HEK293 (cell line): Measurements from ENCODE around the gene DHRS4.

Experiments
- CTCF ChIA-PET: fragments of 350-600 bp; formaldehyde crosslinking; extraction: SDS; loops from one replicate; lab custom pipeline; 2021; ENCODE audit warnings: antibody characterized with exemption; lab: Yijun Ruan, JAX
- POLR2A ChIA-PET: fragments of 300-600 bp; formaldehyde crosslinking; extraction: SDS; loops from one replicate; lab custom pipeline; 2020; ENCODE audit warnings: antibody characterized with exemption, inconsistent platforms; lab: Yijun Ruan, JAX
- H3K27ac ChIP-seq: fragments of 200-500 bp; sonication (Bioruptor generic); 2 replicates; pipeline ENCODE4 v1.5.1; 2014; ENCODE audit warnings: low read depth, low read length, control low read depth, inconsistent platforms; ENCODE audit errors: extremely low read depth
- H3K36me3 ChIP-seq, 2 experiments: fragments of 200-500 bp in 1 of 2; sonication (Bioruptor generic) in 1 of 2; 1 replicate in 1 of 2; 2 replicates in 1 of 2; pipeline ENCODE4 v1.5.1; 2014 to 2017; ENCODE audit warnings: inconsistent platforms in 2 of 2, low read length in 2 of 2; ENCODE audit not compliant: control insufficient read depth in 2 of 2, insufficient read depth in 1 of 2
- H3K4me1 ChIP-seq: fragments of 200-500 bp; sonication (Bioruptor generic); 2 replicates; pipeline ENCODE4 v1.5.1; 2014; ENCODE audit warnings: mild to moderate bottlenecking, low read length, inconsistent platforms; ENCODE audit not compliant: control insufficient read depth, insufficient read depth
- H3K4me3 ChIP-seq: 2 replicates; pipeline ENCODE4 v1.5.1; 2011; ENCODE audit warnings: low read depth, mild to moderate bottlenecking, control low read depth, low read length, moderate library complexity
- H3K9me3 ChIP-seq: fragments of 200-500 bp; sonication (Bioruptor generic); 2 replicates; pipeline ENCODE4 v1.5.1; 2014; ENCODE audit warnings: low read depth, low read length, inconsistent platforms; ENCODE audit not compliant: control insufficient read depth, insufficient read depth
- MYNN ChIP-seq: fragments of 450-650 bp; formaldehyde crosslinking; IDR thresholded peaks from 2 replicates; pipeline ENCODE4 v1.5.1; 2016; ENCODE audit warnings: missing biosample characterization, missing genetic modification characterization, borderline replicate concordance
- ZBTB7A ChIP-seq: fragments of 450-650 bp; formaldehyde crosslinking; IDR thresholded peaks from 2 replicates; pipeline ENCODE4 v1.5.1; 2016; ENCODE audit warnings: low read depth, missing biosample characterization, missing genetic modification characterization
- ZNF169 ChIP-seq: fragments of 450-650 bp; formaldehyde crosslinking; IDR thresholded peaks from 2 replicates; pipeline ENCODE4 v1.5.1; 2016; ENCODE audit warnings: missing biosample characterization, missing genetic modification characterization
- ZNF175 ChIP-seq: fragments of 450-650 bp; formaldehyde crosslinking; IDR thresholded peaks from 2 replicates; pipeline ENCODE4 v1.5.1; 2016; ENCODE audit warnings: missing biosample characterization, missing genetic modification characterization
- ZNF211 ChIP-seq: fragments of 450-650 bp; formaldehyde crosslinking; IDR thresholded peaks from 2 replicates; pipeline ENCODE4 v1.5.1; 2016; ENCODE audit warnings: low read depth, missing biosample characterization, missing genetic modification characterization
- ZNF596 ChIP-seq: fragments of 450-650 bp; IDR thresholded peaks from 2 replicates; pipeline ENCODE4 v1.5.0; 2018; ENCODE audit warnings: missing biosample characterization, mild to moderate bottlenecking, missing genetic modification characterization, moderate library complexity
- ZNF629 ChIP-seq: fragments of 450-650 bp; formaldehyde crosslinking; IDR thresholded peaks from 2 replicates; pipeline ENCODE4 v1.5.1; 2017; ENCODE audit warnings: missing biosample characterization, missing genetic modification characterization
- ZNF660 ChIP-seq: fragments of 450-650 bp; IDR thresholded peaks from 2 replicates; pipeline ENCODE4 v1.5.1; 2018; ENCODE audit warnings: missing biosample characterization, mild to moderate bottlenecking, missing genetic modification characterization
- TF ChIP-seq, protein P1 (sequence below): fragments of 450-650 bp; formaldehyde crosslinking; IDR thresholded peaks from 2 replicates; pipeline ENCODE4 v1.5.1; 2017; ENCODE audit warnings: missing biosample characterization, missing genetic modification characterization
- TF ChIP-seq, protein P2 (sequence below): fragments of 450-650 bp; formaldehyde crosslinking; IDR thresholded peaks from 2 replicates; pipeline ENCODE4 v1.5.1; 2016; ENCODE audit warnings: missing biosample characterization, missing genetic modification characterization
- TF ChIP-seq, protein P3 (sequence below): fragments of 450-650 bp; formaldehyde crosslinking; IDR thresholded peaks from 2 replicates; pipeline ENCODE4 v1.5.1; 2016; ENCODE audit warnings: missing biosample characterization, missing genetic modification characterization
- TF ChIP-seq, protein P4 (sequence below): fragments of 450-650 bp; formaldehyde crosslinking; IDR thresholded peaks from 2 replicates; pipeline ENCODE4 v1.5.1; 2017; ENCODE audit warnings: missing biosample characterization, missing genetic modification characterization
- TF ChIP-seq, protein P5 (sequence below): fragments of 450-650 bp; formaldehyde crosslinking; conservative IDR thresholded peaks from 2 replicates; pipeline ENCODE4 v1.5.1; 2016; ENCODE audit warnings: low read depth, missing biosample characterization, missing genetic modification characterization
- TF ChIP-seq, protein P6 (sequence below): fragments of 450-650 bp; formaldehyde crosslinking; IDR thresholded peaks from 2 replicates; pipeline ENCODE4 v1.5.1; 2016; ENCODE audit warnings: missing biosample characterization, missing genetic modification characterization

Gene DHRS4

DNA sequence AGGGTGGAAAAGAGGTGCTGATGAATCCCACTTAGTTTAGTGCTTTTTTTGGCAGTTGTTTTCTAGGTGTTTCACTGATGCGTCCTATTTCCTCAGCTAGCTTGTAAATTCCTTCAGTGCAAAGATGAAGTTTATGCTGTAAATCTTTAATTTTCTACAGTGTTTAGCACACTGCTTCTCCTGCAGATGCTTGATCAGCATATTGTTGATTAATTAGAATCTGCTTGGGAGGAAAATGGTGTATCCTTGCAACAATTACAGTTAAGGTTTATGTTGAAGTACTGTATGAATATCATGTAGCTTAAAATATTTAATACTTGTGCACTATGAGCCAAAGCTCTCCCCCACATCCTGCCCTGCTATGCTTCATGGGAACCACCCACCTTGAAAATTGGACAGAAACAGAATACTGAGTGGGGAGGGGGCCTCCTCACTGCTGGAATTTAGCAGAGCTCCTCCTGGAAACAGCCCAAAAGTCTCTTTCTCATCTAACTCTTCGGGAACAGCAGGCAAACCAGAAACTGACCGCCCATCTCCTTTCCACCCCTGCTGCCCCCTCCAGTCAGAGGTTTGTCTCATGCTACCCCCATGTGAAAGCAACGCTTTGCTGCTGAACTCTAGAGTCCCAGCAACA, 20.3 kb upstream of the DHRS4 start:
- TF ChIP-seq, protein P1, sequence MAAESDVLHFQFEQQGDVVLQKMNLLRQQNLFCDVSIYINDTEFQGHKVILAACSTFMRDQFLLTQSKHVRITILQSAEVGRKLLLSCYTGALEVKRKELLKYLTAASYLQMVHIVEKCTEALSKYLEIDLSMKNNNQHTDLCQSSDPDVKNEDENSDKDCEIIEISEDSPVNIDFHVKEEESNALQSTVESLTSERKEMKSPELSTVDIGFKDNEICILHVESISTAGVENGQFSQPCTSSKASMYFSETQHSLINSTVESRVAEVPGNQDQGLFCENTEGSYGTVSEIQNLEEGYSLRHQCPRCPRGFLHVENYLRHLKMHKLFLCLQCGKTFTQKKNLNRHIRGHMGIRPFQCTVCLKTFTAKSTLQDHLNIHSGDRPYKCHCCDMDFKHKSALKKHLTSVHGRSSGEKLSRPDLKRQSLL (tag by site-specific recombination) = no peak
- TF ChIP-seq ZNF211 (tag by site-specific recombination) = no peak
- TF ChIP-seq, protein P2, sequence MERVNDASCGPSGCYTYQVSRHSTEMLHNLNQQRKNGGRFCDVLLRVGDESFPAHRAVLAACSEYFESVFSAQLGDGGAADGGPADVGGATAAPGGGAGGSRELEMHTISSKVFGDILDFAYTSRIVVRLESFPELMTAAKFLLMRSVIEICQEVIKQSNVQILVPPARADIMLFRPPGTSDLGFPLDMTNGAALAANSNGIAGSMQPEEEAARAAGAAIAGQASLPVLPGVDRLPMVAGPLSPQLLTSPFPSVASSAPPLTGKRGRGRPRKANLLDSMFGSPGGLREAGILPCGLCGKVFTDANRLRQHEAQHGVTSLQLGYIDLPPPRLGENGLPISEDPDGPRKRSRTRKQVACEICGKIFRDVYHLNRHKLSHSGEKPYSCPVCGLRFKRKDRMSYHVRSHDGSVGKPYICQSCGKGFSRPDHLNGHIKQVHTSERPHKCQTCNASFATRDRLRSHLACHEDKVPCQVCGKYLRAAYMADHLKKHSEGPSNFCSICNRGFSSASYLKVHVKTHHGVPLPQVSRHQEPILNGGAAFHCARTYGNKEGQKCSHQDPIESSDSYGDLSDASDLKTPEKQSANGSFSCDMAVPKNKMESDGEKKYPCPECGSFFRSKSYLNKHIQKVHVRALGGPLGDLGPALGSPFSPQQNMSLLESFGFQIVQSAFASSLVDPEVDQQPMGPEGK (tag by site-specific recombination) = no peak
- no peak for TF ChIP-seq ZNF169 (tag by site-specific recombination)
- no peak for TF ChIP-seq ZNF175 (tag by site-specific recombination)
- TF ChIP-seq, all 188 proteins: peak for 0
- H3K27ac ChIP-seq = no peak overlapping the region
- ChIA-PET CTCF (interaction anchor here (0.6 to 1.8 kb wide), 8 partner anchors 23 to 302 kb away, joined by 3 to 7 read pairs (median 4); no protein-coding TSS in a partner anchor), POLR2A (no interaction called here)
- no peaks in the 10 kb centered on the region for H3K9me3 ChIP-seq
- no peaks in the 10 kb centered on the region for H3K4me1 ChIP-seq
- no peaks in the 10 kb centered on the region for H3K36me3 ChIP-seq
- no peak overlapping the region for H3K4me3 ChIP-seq

DNA sequence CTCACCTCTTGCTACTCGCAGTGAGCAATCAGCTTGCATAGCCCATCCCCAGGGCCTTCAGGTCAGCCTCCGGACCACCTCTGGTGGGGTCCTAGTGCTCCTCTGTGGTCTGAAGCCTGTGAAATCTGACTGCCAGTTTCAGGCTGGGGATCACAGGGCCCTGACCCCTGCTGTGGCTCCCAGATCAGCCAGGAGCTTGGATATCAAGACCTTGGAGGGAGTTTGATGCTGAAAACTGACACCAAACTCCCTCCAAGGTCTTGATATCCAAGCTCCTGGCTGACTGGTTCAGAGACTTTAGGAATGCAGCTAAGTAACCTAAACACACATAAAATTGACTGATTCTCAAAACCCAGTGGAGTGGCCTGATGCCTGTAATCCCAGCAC, 19.8 kb upstream of the DHRS4 start:
- TF ChIP-seq ZNF660 (no peak), MYNN (no peak), ZNF596 (tag by site-specific recombination) (no peak), ZBTB7A (tag by site-specific recombination) (no peak), ZNF629 (tag by site-specific recombination) (no peak)
- TF ChIP-seq, protein P3, sequence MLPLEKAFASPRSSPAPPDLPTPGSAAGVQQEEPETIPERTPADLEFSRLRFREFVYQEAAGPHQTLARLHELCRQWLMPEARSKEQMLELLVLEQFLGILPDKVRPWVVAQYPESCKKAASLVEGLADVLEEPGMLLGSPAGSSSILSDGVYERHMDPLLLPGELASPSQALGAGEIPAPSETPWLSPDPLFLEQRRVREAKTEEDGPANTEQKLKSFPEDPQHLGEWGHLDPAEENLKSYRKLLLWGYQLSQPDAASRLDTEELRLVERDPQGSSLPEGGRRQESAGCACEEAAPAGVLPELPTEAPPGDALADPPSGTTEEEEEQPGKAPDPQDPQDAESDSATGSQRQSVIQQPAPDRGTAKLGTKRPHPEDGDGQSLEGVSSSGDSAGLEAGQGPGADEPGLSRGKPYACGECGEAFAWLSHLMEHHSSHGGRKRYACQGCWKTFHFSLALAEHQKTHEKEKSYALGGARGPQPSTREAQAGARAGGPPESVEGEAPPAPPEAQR (tag by site-specific recombination) = no peak
- TF ChIP-seq, protein P4, sequence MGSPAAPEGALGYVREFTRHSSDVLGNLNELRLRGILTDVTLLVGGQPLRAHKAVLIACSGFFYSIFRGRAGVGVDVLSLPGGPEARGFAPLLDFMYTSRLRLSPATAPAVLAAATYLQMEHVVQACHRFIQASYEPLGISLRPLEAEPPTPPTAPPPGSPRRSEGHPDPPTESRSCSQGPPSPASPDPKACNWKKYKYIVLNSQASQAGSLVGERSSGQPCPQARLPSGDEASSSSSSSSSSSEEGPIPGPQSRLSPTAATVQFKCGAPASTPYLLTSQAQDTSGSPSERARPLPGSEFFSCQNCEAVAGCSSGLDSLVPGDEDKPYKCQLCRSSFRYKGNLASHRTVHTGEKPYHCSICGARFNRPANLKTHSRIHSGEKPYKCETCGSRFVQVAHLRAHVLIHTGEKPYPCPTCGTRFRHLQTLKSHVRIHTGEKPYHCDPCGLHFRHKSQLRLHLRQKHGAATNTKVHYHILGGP (tag by site-specific recombination) = no peak
- TF ChIP-seq, protein P5, sequence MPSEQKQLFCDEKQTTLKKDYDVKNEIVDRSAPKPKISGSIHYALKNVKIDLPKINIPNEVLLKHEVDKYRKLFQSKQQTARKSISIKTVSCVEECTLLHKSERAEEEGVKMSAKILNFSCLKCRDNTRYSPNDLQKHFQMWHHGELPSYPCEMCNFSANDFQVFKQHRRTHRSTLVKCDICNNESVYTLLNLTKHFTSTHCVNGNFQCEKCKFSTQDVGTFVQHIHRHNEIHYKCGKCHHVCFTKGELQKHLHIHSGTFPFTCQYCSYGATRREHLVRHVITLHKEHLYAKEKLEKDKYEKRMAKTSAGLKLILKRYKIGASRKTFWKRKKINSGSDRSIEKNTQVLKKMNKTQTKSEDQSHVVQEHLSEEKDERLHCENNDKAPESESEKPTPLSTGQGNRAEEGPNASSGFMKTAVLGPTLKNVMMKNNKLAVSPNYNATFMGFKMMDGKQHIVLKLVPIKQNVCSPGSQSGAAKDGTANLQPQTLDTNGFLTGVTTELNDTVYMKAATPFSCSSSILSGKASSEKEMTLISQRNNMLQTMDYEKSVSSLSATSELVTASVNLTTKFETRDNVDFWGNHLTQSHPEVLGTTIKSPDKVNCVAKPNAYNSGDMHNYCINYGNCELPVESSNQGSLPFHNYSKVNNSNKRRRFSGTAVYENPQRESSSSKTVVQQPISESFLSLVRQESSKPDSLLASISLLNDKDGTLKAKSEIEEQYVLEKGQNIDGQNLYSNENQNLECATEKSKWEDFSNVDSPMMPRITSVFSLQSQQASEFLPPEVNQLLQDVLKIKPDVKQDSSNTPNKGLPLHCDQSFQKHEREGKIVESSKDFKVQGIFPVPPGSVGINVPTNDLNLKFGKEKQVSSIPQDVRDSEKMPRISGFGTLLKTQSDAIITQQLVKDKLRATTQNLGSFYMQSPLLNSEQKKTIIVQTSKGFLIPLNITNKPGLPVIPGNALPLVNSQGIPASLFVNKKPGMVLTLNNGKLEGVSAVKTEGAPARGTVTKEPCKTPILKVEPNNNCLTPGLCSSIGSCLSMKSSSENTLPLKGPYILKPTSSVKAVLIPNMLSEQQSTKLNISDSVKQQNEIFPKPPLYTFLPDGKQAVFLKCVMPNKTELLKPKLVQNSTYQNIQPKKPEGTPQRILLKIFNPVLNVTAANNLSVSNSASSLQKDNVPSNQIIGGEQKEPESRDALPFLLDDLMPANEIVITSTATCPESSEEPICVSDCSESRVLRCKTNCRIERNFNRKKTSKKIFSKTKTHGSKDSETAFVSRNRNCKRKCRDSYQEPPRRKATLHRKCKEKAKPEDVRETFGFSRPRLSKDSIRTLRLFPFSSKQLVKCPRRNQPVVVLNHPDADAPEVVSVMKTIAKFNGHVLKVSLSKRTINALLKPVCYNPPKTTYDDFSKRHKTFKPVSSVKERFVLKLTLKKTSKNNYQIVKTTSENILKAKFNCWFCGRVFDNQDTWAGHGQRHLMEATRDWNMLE (tag by site-specific recombination) = no peak
- TF ChIP-seq, protein P6, sequence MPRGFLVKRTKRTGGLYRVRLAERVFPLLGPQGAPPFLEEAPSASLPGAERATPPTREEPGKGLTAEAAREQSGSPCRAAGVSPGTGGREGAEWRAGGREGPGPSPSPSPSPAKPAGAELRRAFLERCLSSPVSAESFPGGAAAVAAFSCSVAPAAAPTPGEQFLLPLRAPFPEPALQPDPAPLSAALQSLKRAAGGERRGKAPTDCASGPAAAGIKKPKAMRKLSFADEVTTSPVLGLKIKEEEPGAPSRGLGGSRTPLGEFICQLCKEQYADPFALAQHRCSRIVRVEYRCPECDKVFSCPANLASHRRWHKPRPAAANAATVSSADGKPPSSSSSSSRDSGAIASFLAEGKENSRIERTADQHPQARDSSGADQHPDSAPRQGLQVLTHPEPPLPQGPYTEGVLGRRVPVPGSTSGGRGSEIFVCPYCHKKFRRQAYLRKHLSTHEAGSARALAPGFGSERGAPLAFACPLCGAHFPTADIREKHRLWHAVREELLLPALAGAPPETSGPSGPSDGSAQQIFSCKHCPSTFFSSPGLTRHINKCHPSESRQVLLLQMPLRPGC (tag by site-specific recombination) = no peak
- Histone ChIP-seq H3K36me3 (no peaks in the 10 kb centered on the region), H3K4me1 (no peaks in the 10 kb centered on the region), H3K27ac (no peak overlapping the region), H3K4me3 (no peak overlapping the region), H3K9me3 (no peaks in the 10 kb centered on the region)
- CTCF ChIA-PET = interaction anchor here (0.7 to 1.8 kb wide), 6 partner anchors 23 to 374 kb away, joined by 3 to 7 read pairs (median 4); no protein-coding TSS in a partner anchor
- POLR2A ChIA-PET = no interaction called here
